Panc1 (cell line): Measurements from ENCODE around the gene POTEF. TPM values are rescaled to one million over a fixed set of nuclear protein-coding genes. Genes with fewer than 3 reads are reported as not detected.
"Not testable (repeated sequence)": the region's sequence is repeated elsewhere in the genome, so short reads cannot be mapped to it uniquely, and the experiment has no call there.

Source experiments
- ATAC-seq: fragments of 200-7000 bp; cut with Tn5 transposase; 2 replicates; pipeline ENCODE4 v1.9.1; 2020; ENCODE audit warnings: mild to moderate bottlenecking, moderate library complexity
- BruUV-seq: library from RNA; stranded (reverse); fragments of 400-500 nt; replicated peaks from 2 replicates; lab custom pipeline; 2021; lab: Mats Ljungman, UMichigan
- CTCF ChIA-PET: fragments of 300-600 bp; sonication (Branson Sonifier 250); formaldehyde crosslinking; loops from one replicate; lab custom pipeline; 2022; ENCODE audit warnings: antibody characterized with exemption; lab: Charles Lee
- POLR2A ChIA-PET: fragments of 300-600 bp; sonication (Branson Sonifier 250); formaldehyde crosslinking; loops from one replicate; lab custom pipeline; 2022; ENCODE audit warnings: antibody characterized with exemption; lab: Charles Lee
- DNase-seq: peaks from one replicate; pipeline ENCODE4 v3.0.0-alpha.2; 2010; ENCODE audit warnings: low read depth, low spot score
- H3K27ac ChIP-seq: 2 replicates; pipeline ENCODE4 v1.5.1; 2011; ENCODE audit warnings: mild to moderate bottlenecking, low read length, inconsistent platforms
- H3K27me3 ChIP-seq: fragments of 200-500 bp; sonication (Bioruptor generic); 2 replicates; pipeline ENCODE4 v1.6.0; 2014; ENCODE audit warnings: low read length, inconsistent platforms; ENCODE audit not compliant: control insufficient read depth, insufficient read depth
- H3K36me3 ChIP-seq: fragments of 200-500 bp; sonication (Bioruptor generic); 2 replicates; pipeline ENCODE4 v1.5.1; 2014; ENCODE audit warnings: inconsistent platforms, mild to moderate bottlenecking, low read length, moderate library complexity; ENCODE audit not compliant: control insufficient read depth, insufficient read depth
- H3K4me1 ChIP-seq: 2 replicates; pipeline ENCODE4 v1.5.1; 2011; ENCODE audit warnings: inconsistent platforms, mild to moderate bottlenecking, low read length, moderate library complexity; ENCODE audit not compliant: control insufficient read depth, insufficient read depth
- H3K4me3 ChIP-seq, 2 experiments: 2 replicates each; pipeline ENCODE4 v1.5.1; 2011 to 2012; ENCODE audit warnings: low read depth in 2 of 2, low read length in 2 of 2, mild to moderate bottlenecking in 2 of 2, inconsistent platforms in 1 of 2, moderate library complexity in 1 of 2
- H3K9me3 ChIP-seq: fragments of 200-500 bp; sonication (Bioruptor generic); 2 replicates; pipeline ENCODE4 v1.5.1; 2014; ENCODE audit warnings: low read depth, mild to moderate bottlenecking, inconsistent platforms, low read length, moderate library complexity; ENCODE audit not compliant: control insufficient read depth, insufficient read depth
- CTCF ChIP-seq: fragments of 450-650 bp; IDR thresholded peaks from 2 replicates; pipeline ENCODE4 v1.5.1; 2017; ENCODE audit warnings: mild to moderate bottlenecking
- POLR2AphosphoS5 ChIP-seq: IDR thresholded peaks from 2 replicates; pipeline ENCODE4 v1.6.1; 2012; ENCODE audit warnings: mild to moderate bottlenecking, low read depth, low read length, moderate library complexity
- REST ChIP-seq, 2 experiments: IDR thresholded peaks; 2 replicates each; pipeline ENCODE4 v1.6.1; 2011 to 2012; ENCODE audit warnings: low read depth in 2 of 2, control low read depth in 1 of 2, low read length in 1 of 2, mild to moderate bottlenecking in 1 of 2, moderate library complexity in 1 of 2; ENCODE audit not compliant: insufficient read depth in 1 of 2
- SIN3A ChIP-seq: IDR thresholded peaks from 2 replicates; pipeline ENCODE4 v1.6.1; 2012; ENCODE audit warnings: low read depth, mild to moderate bottlenecking, low read length, moderate library complexity, borderline replicate concordance; ENCODE audit not compliant: insufficient read depth
- TCF7L2 ChIP-seq: IDR thresholded peaks from 2 replicates; pipeline ENCODE4 v1.6.1; 2011; ENCODE audit warnings: mild to moderate bottlenecking, low read depth, low read length, inconsistent platforms
- in situ Hi-C: cut with HindIII; loops from 2 replicates; pipeline ENCODE4 v1.10.0; 2016; ENCODE audit warnings: low sequenced_read_pairs, low pct_unique_long_range_greater_than_20kb
- intact Hi-C: fragments of 100-400 bp; cut with micrococcal nuclease; formaldehyde crosslinking; loops from one replicate; pipeline ENCODE4 v1.10.0; 2022; ENCODE audit not compliant: unreplicated experiment
- total RNA-seq: library from RNA; stranded (reverse); gene quantifications from one replicate; pipeline ENCODE4 v1.2.1, GENCODE V29; 2021; ENCODE audit not compliant: unreplicated experiment

POTEF gene
- total RNA-seq, 1 experiment from 2014 or later = 7.2 TPM

GRCh38 chr2:130154773-130155765 lies 26.0 kb upstream of the POTEF start:
- H3K36me3 ChIP-seq = no peaks in the 10 kb centered on the region
- no peaks in the 10 kb centered on the region for H3K9me3 ChIP-seq
- DNase-seq (no peak), ATAC-seq (no peak)
- TF ChIP-seq TCF7L2 (no peak), REST (IDR thresholded peaks at IDR 0.05; ENCODE audit: insufficient read depth in 1 of 2, low read depth in 2 of 2, low read length in 1 of 2) (no peak), CTCF (no peak), POLR2AphosphoS5 (no peak), SIN3A (no peak)
- ChIA-PET CTCF (no interaction called here), POLR2A (no interaction called here)
- H3K4me1 ChIP-seq = no peaks in the 10 kb centered on the region
- no peaks in the 10 kb centered on the region for H3K27me3 ChIP-seq
- H3K4me3 ChIP-seq = no peak overlapping the region
- no peak overlapping the region for H3K27ac ChIP-seq
- intact Hi-C loops = loop anchor here (10.0 kb wide), 1 partner anchor 180 kb away; no protein-coding TSS in a partner anchor
- no TSS peak for BruUV-seq
- in situ Hi-C loops = no loop called here

- in situ Hi-C loops, ATAC-seq, CTCF ChIA-PET, H3K9me3 ChIP-seq, H3K27ac ChIP-seq, H3K4me3 ChIP-seq, H3K4me1 ChIP-seq, BruUV-seq, DNase-seq, H3K36me3 ChIP-seq, POLR2A ChIA-PET, H3K27me3 ChIP-seq: not testable (repeated sequence)
- intact Hi-C loops = loop anchor here (10.0 kb wide), 1 partner anchor 180 kb away; no protein-coding TSS in a partner anchor
Measured at GRCh38 chr2:130154423-130154770, 25.4 kb upstream of the POTEF start.

GRCh38 chr2:130153721-130154422 lies 24.9 kb upstream of the POTEF start:
- in situ Hi-C loops, H3K27ac ChIP-seq, H3K36me3 ChIP-seq, H3K4me3 ChIP-seq, ATAC-seq, H3K27me3 ChIP-seq, DNase-seq, H3K4me1 ChIP-seq, BruUV-seq, H3K9me3 ChIP-seq, POLR2A ChIA-PET: not testable (repeated sequence)
- intact Hi-C loops = loop anchor here (10.0 kb wide), 1 partner anchor 181 kb away; no protein-coding TSS in a partner anchor
- CTCF ChIA-PET = interaction anchor here (0.6 kb wide), 1 partner anchor 151 kb away, joined by 3 read pairs; no protein-coding TSS in a partner anchor
